Upper lobe of right lung (tissue), 1 donor: ENCODE measurements around the gene DACH2. TPM values are rescaled to one million over a fixed set of nuclear protein-coding genes. Genes with fewer than 3 reads are reported as not detected.

ENCODE experiments used
- ATAC-seq: fragments of 200-7000 bp; cut with Tn5 transposase; one replicate; pipeline ENCODE4 v1.9.1; 2020; ENCODE audit warnings: mild to moderate bottlenecking, moderate library complexity
- DNase-seq: peaks from one replicate; pipeline ENCODE4 v3.0.0-alpha.2; 2020
- H3K27ac ChIP-seq: fragments of 200-600 bp; one replicate; pipeline ENCODE4 v1.8.0; 2022
- H3K27me3 ChIP-seq: fragments of 200-600 bp; one replicate; pipeline ENCODE4 v1.8.0; 2022; ENCODE audit warnings: mild to moderate bottlenecking
- H3K36me3 ChIP-seq: fragments of 200-600 bp; one replicate; pipeline ENCODE4 v1.8.0; 2022
- H3K4me1 ChIP-seq: fragments of 200-600 bp; one replicate; pipeline ENCODE4 v1.8.0; 2022
- H3K4me3 ChIP-seq: fragments of 200-600 bp; one replicate; pipeline ENCODE4 v1.8.0; 2022; ENCODE audit warnings: mild to moderate bottlenecking
- H3K9me3 ChIP-seq: fragments of 200-600 bp; one replicate; pipeline ENCODE4 v1.8.0; 2022
- intact Hi-C: fragments of 100-400 bp; cut with DNase I; formaldehyde crosslinking; loops from one replicate; pipeline ENCODE4 v1.11.0; 2022
- total RNA-seq: library from RNA; stranded (reverse); fragmentation: NEBNext Ultra II Directional; extraction: Animal tissue kit (Norgen Biotek cat#: 25700); gene quantifications from one replicate; pipeline ENCODE4 v1.2.1, GENCODE V29; 2021
- TF ChIP-seq, protein P1 (sequence below): fragments of 200-600 bp; IDR thresholded peaks from one replicate; pipeline ENCODE4 v1.8.0; 2022; ENCODE audit warnings: antibody characterized with exemption
- donor health status: DM: no; HTN: yes; CAD: no; lungs with severe emphysema.

DACH2 gene
- total RNA-seq, 1 donor from 2014 or later = not detected

DNA sequence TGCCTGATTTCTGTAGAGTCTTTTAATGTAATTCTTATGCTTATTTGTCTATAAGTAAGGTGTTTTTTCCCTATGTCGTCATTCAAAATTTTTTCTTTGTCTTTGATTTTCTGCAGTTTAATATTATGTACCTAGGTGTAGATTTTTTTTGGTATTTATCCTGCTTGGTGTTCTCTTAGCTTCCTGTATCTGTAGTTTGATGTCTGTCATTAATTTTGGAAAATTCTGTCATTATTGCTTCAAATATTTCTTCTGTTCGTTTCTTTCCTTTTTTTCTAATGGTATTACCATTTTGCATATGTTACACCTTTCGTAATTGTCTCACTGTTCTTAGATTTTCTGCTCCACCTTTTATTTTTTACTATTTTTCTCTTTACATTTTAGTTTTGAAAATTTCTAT is 696.9 kb downstream of the DACH2 start:
- Histone ChIP-seq H3K9me3 (no peaks in the 10 kb centered on the region), H3K27me3 (no peaks in the 10 kb centered on the region), H3K4me1 (no peaks in the 10 kb centered on the region), H3K36me3 (no peaks in the 10 kb centered on the region), H3K27ac (no peak overlapping the region), H3K4me3 (no peak overlapping the region)
- intact Hi-C loops = no loop called here
- DNase-seq (no peak), ATAC-seq (no peak)
- TF ChIP-seq, protein P1, sequence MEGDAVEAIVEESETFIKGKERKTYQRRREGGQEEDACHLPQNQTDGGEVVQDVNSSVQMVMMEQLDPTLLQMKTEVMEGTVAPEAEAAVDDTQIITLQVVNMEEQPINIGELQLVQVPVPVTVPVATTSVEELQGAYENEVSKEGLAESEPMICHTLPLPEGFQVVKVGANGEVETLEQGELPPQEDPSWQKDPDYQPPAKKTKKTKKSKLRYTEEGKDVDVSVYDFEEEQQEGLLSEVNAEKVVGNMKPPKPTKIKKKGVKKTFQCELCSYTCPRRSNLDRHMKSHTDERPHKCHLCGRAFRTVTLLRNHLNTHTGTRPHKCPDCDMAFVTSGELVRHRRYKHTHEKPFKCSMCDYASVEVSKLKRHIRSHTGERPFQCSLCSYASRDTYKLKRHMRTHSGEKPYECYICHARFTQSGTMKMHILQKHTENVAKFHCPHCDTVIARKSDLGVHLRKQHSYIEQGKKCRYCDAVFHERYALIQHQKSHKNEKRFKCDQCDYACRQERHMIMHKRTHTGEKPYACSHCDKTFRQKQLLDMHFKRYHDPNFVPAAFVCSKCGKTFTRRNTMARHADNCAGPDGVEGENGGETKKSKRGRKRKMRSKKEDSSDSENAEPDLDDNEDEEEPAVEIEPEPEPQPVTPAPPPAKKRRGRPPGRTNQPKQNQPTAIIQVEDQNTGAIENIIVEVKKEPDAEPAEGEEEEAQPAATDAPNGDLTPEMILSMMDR = no peak

Other genes with a start within 250 kb of the DACH2 start
- gene CHM, start 100.9 kb upstream of the DACH2 start, total RNA-seq = 28.4 TPM